Pancreas (tissue), 10 donors: ENCODE measurements around the gene COL4A1. TPM values are rescaled to one million over a fixed set of nuclear protein-coding genes. Genes with fewer than 3 reads are reported as not detected.

Experiments used
- ATAC-seq, 4 donors: fragments of 200-7000 bp; cut with Tn5 transposase; one replicate each; pipeline versions ENCODE4 v1.8.0 to v1.9.1; 2020; ENCODE audit warnings: mild to moderate bottlenecking in 4 of 4, moderate library complexity in 4 of 4
- DNase-seq, 6 donors: peaks; one replicate each; pipeline ENCODE4 v3.0.0-alpha.2; 2020
- FAIRE-seq: peaks from 2 replicates; lab custom pipeline; 2012; peaks lifted over from hg19 to GRCh38; lab: Jason Lieb, UNC
- H3K27ac ChIP-seq, 4 donors: fragments of 200-600 bp; sonication (generic); 1 replicate in 3 of 4; 2 replicates in 1 of 4; pipeline versions ENCODE4 v1.5.0 to v1.8.0; 2020
- H3K27me3 ChIP-seq, 4 donors: fragments of 200-600 bp; one replicate each; pipeline ENCODE4 v1.8.0; 2021
- H3K36me3 ChIP-seq, 3 donors: fragments of 200-600 bp; sonication (generic) in 1 of 3; one replicate each; pipeline versions ENCODE4 v1.5.0 to v1.8.0; 2020 to 2021
- H3K4me1 ChIP-seq, 3 donors: fragments of 200-600 bp; one replicate each; pipeline ENCODE4 v1.8.0; 2021
- H3K4me3 ChIP-seq, 4 donors: fragments of 200-600 bp; sonication (generic) in 2 of 4; one replicate each; pipeline versions ENCODE4 v1.5.0 to v1.8.0; 2020 to 2021
- H3K9me3 ChIP-seq, 4 donors: fragments of 200-600 bp; one replicate each; pipeline ENCODE4 v1.8.0; 2021
- CTCF ChIP-seq, 4 donors: fragments of 200-600 bp; sonication (generic) in 3 of 4; IDR thresholded peaks; one replicate each; pipeline versions ENCODE4 v1.5.0 to v1.8.0; 2021; ENCODE audit warnings: antibody characterized with exemption in 4 of 4
- WGBS, 2 donors: extraction: QIAGEN DNeasy Blood & Tissue Kit; methylation state at CpG; one replicate each; pipeline ENCODE4 v1.1.7; 2013; 5-methylcytosine and 5-hydroxymethylcytosine counted together
- intact Hi-C, 3 donors: fragments of 100-400 bp; cut with DNase I; formaldehyde crosslinking; loops; one replicate each; pipeline versions ENCODE4 v1.11.1 to v1.14.2; 2022
- polyA plus RNA-seq, 2 donors: library from polyadenylated mRNA; stranded (reverse); fragments of 200-250 nt; gene quantifications; one replicate each; pipeline ENCODE4 v1.2.3, GENCODE V29; 2013
- total RNA-seq, 6 donors: library from RNA; stranded (reverse); fragmentation: NEBNext Ultra II Directional in 4 of 6; extraction: Animal tissue kit (Norgen Biotek cat#: 25700) in 4 of 6; gene quantifications; one replicate each; pipeline versions ENCODE4 v1.2.1 to v1.2.4, GENCODE V29; 2021 to 2023
- donor health status: healthy with polysubstance abuse.
- donor health status: DM: no; HTN: no; CAD: no; lungs with moderate emphysema.
- donor health status: DM: no; HTN: no; CAD: no.
- donor health status: control.
- donor health status: control.
- donor health status: Bipolar disorder and iron deficiency.
- donor health status: DM: yes; HTN: yes; CAD: no.
- donor health status: DM: no; HTN: no; CAD: no.
- donor health status: DM: no; HTN: no; CAD: no.
- donor health status: DM: yes; HTN: yes; CAD: no.

Gene COL4A1
- total and polyA plus RNA-seq, 8 donors: 20.7 to 167 (median 35.6) TPM

GRCh38 chr13:110132225-110132982 lies 174.6 kb downstream of the COL4A1 start:
- ATAC-seq (no peak), FAIRE-seq (no peak), DNase-seq (no peak)
- no peak overlapping the region for H3K4me3 ChIP-seq
- H3K27me3 ChIP-seq: no peaks in the 10 kb centered on the region
- intact Hi-C loops: no loop called here
- no peaks in the 10 kb centered on the region for H3K9me3 ChIP-seq
- no peaks in the 10 kb centered on the region for H3K36me3 ChIP-seq
- no peaks in the 10 kb centered on the region for H3K4me1 ChIP-seq
- no peak overlapping the region for H3K27ac ChIP-seq
- WGBS, 2 donors: 59 to 60% methylated on average over 16 of the region's 16 CpGs
- no peak for TF ChIP-seq CTCF (IDR thresholded peaks at IDR 0.05)

GRCh38 chr13:110131424-110131823 lies 175.5 kb downstream of the COL4A1 start:
- FAIRE-seq (no peak), DNase-seq (no peak), ATAC-seq (no peak)
- no peak overlapping the region for H3K27ac ChIP-seq
- no peak overlapping the region for H3K4me3 ChIP-seq
- no peak for TF ChIP-seq CTCF (IDR thresholded peaks at IDR 0.05)
- peaks cover 0 to 2% (median 0%) of the 10 kb centered on the region in 3 donors for H3K4me1 ChIP-seq
- 50 to 72% methylated on average over 11 of the region's 11 CpGs for WGBS, 2 donors
- H3K36me3 ChIP-seq: no peaks in the 10 kb centered on the region
- intact Hi-C loops: no loop called here
- H3K9me3 ChIP-seq: no peaks in the 10 kb centered on the region
- H3K27me3 ChIP-seq: no peaks in the 10 kb centered on the region

GRCh38 chr13:110130431-110130830 lies 176.5 kb downstream of the COL4A1 start:
- DNase-seq (no peak), FAIRE-seq (no peak), ATAC-seq (no peak)
- H3K27ac ChIP-seq: no peak overlapping the region
- no peaks in the 10 kb centered on the region for H3K36me3 ChIP-seq
- H3K9me3 ChIP-seq: no peaks in the 10 kb centered on the region
- H3K4me1 ChIP-seq: peaks cover 0 to 6% (median 0%) of the 10 kb centered on the region in 3 donors
- H3K4me3 ChIP-seq: no peak overlapping the region
- WGBS, 2 donors: 61 to 73% methylated on average over 3 of the region's 3 CpGs
- no peak for TF ChIP-seq CTCF (IDR thresholded peaks at IDR 0.05)
- H3K27me3 ChIP-seq: no peaks in the 10 kb centered on the region
- intact Hi-C loops: no loop called here

- intact Hi-C loops: no loop called here
- Histone ChIP-seq H3K36me3 (no peaks in the 10 kb centered on the region), H3K27ac (no peak overlapping the region), H3K4me3 (no peak overlapping the region), H3K4me1 (peaks cover 0 to 6% (median 0%) of the 10 kb centered on the region in 3 donors), H3K9me3 (no peaks in the 10 kb centered on the region), H3K27me3 (no peaks in the 10 kb centered on the region)
- ATAC-seq: no peak
- DNase-seq: no peak
- no peak for FAIRE-seq
- 71 to 80% methylated on average over 14 of the region's 14 CpGs for WGBS, 2 donors
- no peak for TF ChIP-seq CTCF (IDR thresholded peaks at IDR 0.05)
Observed at GRCh38 chr13:110129539-110130186, 177.3 kb downstream of the COL4A1 start.

GRCh38 chr13:110129076-110129475 lies 177.9 kb downstream of the COL4A1 start:
- H3K4me3 ChIP-seq: no peak overlapping the region
- H3K4me1 ChIP-seq: peaks cover 0 to 6% (median 0%) of the 10 kb centered on the region in 3 donors
- no peaks in the 10 kb centered on the region for H3K9me3 ChIP-seq
- 76 to 80% methylated on average over 17 of the region's 17 CpGs for WGBS, 2 donors
- no peaks in the 10 kb centered on the region for H3K27me3 ChIP-seq
- intact Hi-C loops: no loop called here
- no peaks in the 10 kb centered on the region for H3K36me3 ChIP-seq
- no peak for TF ChIP-seq CTCF (IDR thresholded peaks at IDR 0.05)
- no peak for FAIRE-seq
- H3K27ac ChIP-seq: no peak overlapping the region
- no peak for ATAC-seq
- DNase-seq: no peak
